ENCODE measurements around the gene SS18L1.

- TF ChIP-seq POLR2AphosphoS5 (IDR thresholded peaks at IDR 0.05) = no peak
- TF ChIP-seq CTCF (IDR thresholded peaks at IDR 0.05) = no peak
Measured at GRCh38 chr20:62197311-62197710, 53.7 kb downstream of the SS18L1 start.
